PFSK-1 (cell line): ENCODE results near the gene PKP1.

Experiments
- POLR2AphosphoS5 ChIP-seq: IDR thresholded peaks from 2 replicates; pipeline ENCODE4 v1.6.1; 2012; ENCODE audit warnings: low read depth, mild to moderate bottlenecking, control low read depth, low read length, moderate library complexity
- TF ChIP-seq, protein P1 (sequence below), 2 experiments: IDR thresholded peaks; 2 replicates each; pipeline versions ENCODE4 v1.6.1 to v1.8.0; 2011 to 2012; ENCODE audit warnings: low read depth in 2 of 2, low read length in 2 of 2, control low read depth in 1 of 2, inconsistent platforms in 1 of 2, mild to moderate bottlenecking in 1 of 2, moderate library complexity in 1 of 2; ENCODE audit not compliant: insufficient read depth in 1 of 2

DNA sequence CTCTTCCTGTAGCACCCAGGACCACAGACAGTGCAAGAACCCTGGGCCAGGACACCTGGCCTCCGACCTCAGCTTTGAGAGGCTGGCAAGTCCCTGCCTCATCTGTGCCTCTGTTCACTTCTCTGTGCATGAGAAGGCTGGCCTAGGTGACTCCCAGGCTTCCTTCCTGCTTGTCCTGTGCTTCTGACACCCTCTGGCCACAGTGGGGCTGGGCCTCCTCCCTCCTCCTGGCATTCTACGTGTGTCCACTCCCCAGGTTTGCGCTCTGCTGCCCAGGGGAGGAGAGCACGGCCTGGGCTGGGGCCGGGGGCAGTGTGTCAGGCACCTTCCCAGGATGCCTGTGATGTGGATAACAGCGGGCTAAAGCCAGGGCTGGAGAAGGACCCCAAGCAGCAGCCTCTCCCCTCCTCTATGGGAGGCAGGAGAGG lies 30.3 kb upstream of the PKP1 start:
- TF ChIP-seq POLR2AphosphoS5: no peak
- TF ChIP-seq, protein P1, sequence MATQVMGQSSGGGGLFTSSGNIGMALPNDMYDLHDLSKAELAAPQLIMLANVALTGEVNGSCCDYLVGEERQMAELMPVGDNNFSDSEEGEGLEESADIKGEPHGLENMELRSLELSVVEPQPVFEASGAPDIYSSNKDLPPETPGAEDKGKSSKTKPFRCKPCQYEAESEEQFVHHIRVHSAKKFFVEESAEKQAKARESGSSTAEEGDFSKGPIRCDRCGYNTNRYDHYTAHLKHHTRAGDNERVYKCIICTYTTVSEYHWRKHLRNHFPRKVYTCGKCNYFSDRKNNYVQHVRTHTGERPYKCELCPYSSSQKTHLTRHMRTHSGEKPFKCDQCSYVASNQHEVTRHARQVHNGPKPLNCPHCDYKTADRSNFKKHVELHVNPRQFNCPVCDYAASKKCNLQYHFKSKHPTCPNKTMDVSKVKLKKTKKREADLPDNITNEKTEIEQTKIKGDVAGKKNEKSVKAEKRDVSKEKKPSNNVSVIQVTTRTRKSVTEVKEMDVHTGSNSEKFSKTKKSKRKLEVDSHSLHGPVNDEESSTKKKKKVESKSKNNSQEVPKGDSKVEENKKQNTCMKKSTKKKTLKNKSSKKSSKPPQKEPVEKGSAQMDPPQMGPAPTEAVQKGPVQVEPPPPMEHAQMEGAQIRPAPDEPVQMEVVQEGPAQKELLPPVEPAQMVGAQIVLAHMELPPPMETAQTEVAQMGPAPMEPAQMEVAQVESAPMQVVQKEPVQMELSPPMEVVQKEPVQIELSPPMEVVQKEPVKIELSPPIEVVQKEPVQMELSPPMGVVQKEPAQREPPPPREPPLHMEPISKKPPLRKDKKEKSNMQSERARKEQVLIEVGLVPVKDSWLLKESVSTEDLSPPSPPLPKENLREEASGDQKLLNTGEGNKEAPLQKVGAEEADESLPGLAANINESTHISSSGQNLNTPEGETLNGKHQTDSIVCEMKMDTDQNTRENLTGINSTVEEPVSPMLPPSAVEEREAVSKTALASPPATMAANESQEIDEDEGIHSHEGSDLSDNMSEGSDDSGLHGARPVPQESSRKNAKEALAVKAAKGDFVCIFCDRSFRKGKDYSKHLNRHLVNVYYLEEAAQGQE (IDR thresholded peaks at IDR 0.05; ENCODE audit: insufficient read depth in 1 of 2, low read depth in 2 of 2, low read length in 2 of 2): no peak
